Breast epithelium (tissue), 4 donors: ENCODE data around the gene ACOX3. TPM values are rescaled to one million over a fixed set of nuclear protein-coding genes. Genes with fewer than 3 reads are reported as not detected.

Experiments
- DNase-seq, 2 donors: peaks; one replicate each; pipeline ENCODE4 v3.0.0-alpha.2; 2019; ENCODE audit warnings: low spot score in 2 of 2
- H3K27ac ChIP-seq, 2 donors: fragments of 200-600 bp; sonication (generic) in 1 of 2; one replicate each; pipeline ENCODE4 v1.5.1; 2016 to 2019; ENCODE audit warnings: mild to moderate bottlenecking in 1 of 2
- H3K27me3 ChIP-seq, 2 donors: fragments of 200-600 bp; sonication (generic) in 1 of 2; one replicate each; pipeline versions ENCODE4 v1.5.1 to v1.6.0; 2017 to 2019; ENCODE audit warnings: control low read depth in 1 of 2, mild to moderate bottlenecking in 1 of 2
- H3K36me3 ChIP-seq: fragments of 200-600 bp; one replicate; pipeline ENCODE4 v1.5.1; 2019
- H3K4me1 ChIP-seq, 2 donors: fragments of 200-600 bp; sonication (generic); one replicate each; pipeline ENCODE4 v1.5.1; 2016 to 2019; ENCODE audit warnings: control low read depth in 1 of 2
- H3K4me3 ChIP-seq, 3 donors: fragments of 200-600 bp; sonication (generic); 1 replicate in 2 of 3; 2 replicates in 1 of 3; pipeline ENCODE4 v1.5.1; 2016 to 2019; ENCODE audit warnings: mild to moderate bottlenecking in 3 of 3, moderate library complexity in 2 of 3
- H3K9me3 ChIP-seq, 2 donors: fragments of 200-600 bp; sonication (generic) in 1 of 2; one replicate each; pipeline ENCODE4 v1.5.1; 2016 to 2019; ENCODE audit warnings: control low read depth in 1 of 2
- CTCF ChIP-seq, 3 donors: fragments of 450-650 bp; IDR thresholded peaks; one replicate each; pipeline ENCODE4 v1.5.1; 2016 to 2017; ENCODE audit warnings: antibody characterized with exemption in 3 of 3, mild to moderate bottlenecking in 3 of 3, moderate library complexity in 3 of 3
- POLR2A ChIP-seq: fragments of 450-650 bp; IDR thresholded peaks from one replicate; pipeline ENCODE4 v1.6.1; 2016; ENCODE audit warnings: antibody characterized with exemption, mild to moderate bottlenecking, moderate library complexity
- POLR2AphosphoS5 ChIP-seq, 3 donors: sonication (generic); formaldehyde crosslinking; IDR thresholded peaks; one replicate each; pipeline ENCODE4 v1.6.1; 2017; ENCODE audit warnings: antibody characterized with exemption in 3 of 3
- intact Hi-C: fragments of 100-400 bp; cut with DNase I; formaldehyde crosslinking; loops from one replicate; pipeline ENCODE4 v1.15.1; 2023; ENCODE audit warnings: low total_unique reads
- total RNA-seq, 3 donors: library from RNA; depleted of rRNA; stranded (reverse); fragments of >200 nt; gene quantifications; one replicate each; pipeline ENCODE4 v1.1.0, GENCODE V29; 2016

Gene ACOX3
- total RNA-seq, 3 donors from 2014 or later, result 24.0 to 69.4 (median 47.9) TPM

GRCh38 chr4:8419222-8420041 is 21.1 kb downstream of the ACOX3 start:
- DNase-seq, result no peak
- H3K27me3 ChIP-seq, result no peaks in the 10 kb centered on the region
- no peaks in the 10 kb centered on the region for H3K4me1 ChIP-seq
- no peak for TF ChIP-seq POLR2AphosphoS5 (IDR thresholded peaks at IDR 0.05)
- no peak for TF ChIP-seq POLR2A
- no peak for TF ChIP-seq CTCF (IDR thresholded peaks at IDR 0.05)
- no peak overlapping the region for H3K4me3 ChIP-seq
- peak overlapping the region; percentile 50 to 71 for H3K27ac ChIP-seq
- intact Hi-C loops, result loop anchor here (10.0 kb wide), 1 partner anchor 175 kb away; no protein-coding TSS in a partner anchor
- no peaks in the 10 kb centered on the region for H3K9me3 ChIP-seq
- H3K36me3 ChIP-seq, result no peaks in the 10 kb centered on the region

- no peaks in the 10 kb centered on the region for H3K4me1 ChIP-seq
- DNase-seq, result no peak
- H3K27ac ChIP-seq, result no peak overlapping the region
- H3K4me3 ChIP-seq, result no peak overlapping the region
- H3K36me3 ChIP-seq, result no peaks in the 10 kb centered on the region
- no peaks in the 10 kb centered on the region for H3K9me3 ChIP-seq
- no peak for TF ChIP-seq POLR2AphosphoS5 (IDR thresholded peaks at IDR 0.05)
- no peak for TF ChIP-seq CTCF (IDR thresholded peaks at IDR 0.05)
- TF ChIP-seq POLR2A, result no peak
- intact Hi-C loops, result loop anchor here (10.0 kb wide), 1 partner anchor 172 kb away; no protein-coding TSS in a partner anchor
- no peaks in the 10 kb centered on the region for H3K27me3 ChIP-seq
Observed at GRCh38 chr4:8417071-8417614, 23.4 kb downstream of the ACOX3 start.

GRCh38 chr4:8414377-8414776 is 26.1 kb downstream of the ACOX3 start:
- Histone ChIP-seq H3K27me3 (no peaks in the 10 kb centered on the region), H3K4me1 (no peaks in the 10 kb centered on the region), H3K4me3 (no peak overlapping the region), H3K9me3 (no peaks in the 10 kb centered on the region), H3K27ac (no peak overlapping the region), H3K36me3 (no peaks in the 10 kb centered on the region)
- intact Hi-C loops, result loop anchor here (10.0 kb wide), 1 partner anchor 170 kb away; no protein-coding TSS in a partner anchor
- TF ChIP-seq POLR2AphosphoS5 (IDR thresholded peaks at IDR 0.05) (no peak), POLR2A (no peak), CTCF (IDR thresholded peaks at IDR 0.05) (no peak)
- no peak for DNase-seq

- TF ChIP-seq POLR2AphosphoS5 (IDR thresholded peaks at IDR 0.05) (no peak), CTCF (IDR thresholded peaks at IDR 0.05) (no peak), POLR2A (no peak)
- Histone ChIP-seq H3K4me1 (no peaks in the 10 kb centered on the region), H3K27me3 (no peaks in the 10 kb centered on the region), H3K4me3 (no peak overlapping the region), H3K27ac (no peak overlapping the region), H3K36me3 (no peaks in the 10 kb centered on the region), H3K9me3 (no peaks in the 10 kb centered on the region)
- no peak for DNase-seq
- intact Hi-C loops, result loop anchor here (10.0 kb wide), 1 partner anchor 167 kb away; no protein-coding TSS in a partner anchor
Observed at GRCh38 chr4:8412288-8412687, 28.2 kb downstream of the ACOX3 start.
